Kasumi-1 (cell line): ENCODE data around the gene LIFR.

Experiments used
- DNase-seq, 2 experiments: peaks; one replicate each; lab custom pipeline; 2025; lab: John Stamatoyannopoulos, UW

LIFR gene

GRCh38 chr5:38434966-38435705 is 121.3 kb downstream of the LIFR start:
- no peak for DNase-seq

DNA sequence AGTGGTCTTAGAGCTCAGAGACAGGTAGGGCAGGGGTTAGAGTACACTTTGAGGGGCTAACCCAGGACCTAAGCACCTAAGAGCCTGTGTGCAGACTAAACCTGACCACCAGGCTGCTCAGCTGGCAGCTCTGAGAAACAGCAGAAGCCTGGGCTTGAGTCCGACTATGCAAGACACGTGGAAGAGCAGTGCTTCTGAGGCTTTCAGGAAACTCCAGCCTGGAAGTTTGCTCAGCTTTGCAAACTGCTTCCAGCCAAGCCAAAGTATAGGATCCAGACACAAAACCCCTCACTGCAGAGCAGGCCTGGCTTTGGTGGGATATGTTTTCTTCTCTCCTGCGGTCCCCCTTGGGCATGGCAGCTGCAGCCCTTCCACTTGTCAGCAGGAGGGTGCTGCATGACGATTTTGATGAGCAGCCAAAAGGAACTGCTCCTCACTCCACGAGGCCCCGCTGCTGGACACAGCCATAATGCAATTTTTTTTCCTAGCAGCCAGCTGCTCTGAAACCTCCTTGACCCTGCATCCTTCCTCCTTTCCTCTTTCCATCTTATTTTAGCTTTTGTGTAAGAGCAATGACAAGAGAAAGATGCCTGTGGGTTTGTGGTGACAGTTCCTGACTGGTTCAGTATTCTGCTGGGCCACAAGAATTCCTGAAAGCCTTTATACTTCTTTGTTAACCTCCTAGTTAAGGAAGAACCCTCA is 123.1 kb downstream of the LIFR start:
- DNase-seq, result peak; percentile 31 to 39

GRCh38 chr5:38431242-38431853 is 125.1 kb downstream of the LIFR start:
- DNase-seq, result no peak

DNA sequence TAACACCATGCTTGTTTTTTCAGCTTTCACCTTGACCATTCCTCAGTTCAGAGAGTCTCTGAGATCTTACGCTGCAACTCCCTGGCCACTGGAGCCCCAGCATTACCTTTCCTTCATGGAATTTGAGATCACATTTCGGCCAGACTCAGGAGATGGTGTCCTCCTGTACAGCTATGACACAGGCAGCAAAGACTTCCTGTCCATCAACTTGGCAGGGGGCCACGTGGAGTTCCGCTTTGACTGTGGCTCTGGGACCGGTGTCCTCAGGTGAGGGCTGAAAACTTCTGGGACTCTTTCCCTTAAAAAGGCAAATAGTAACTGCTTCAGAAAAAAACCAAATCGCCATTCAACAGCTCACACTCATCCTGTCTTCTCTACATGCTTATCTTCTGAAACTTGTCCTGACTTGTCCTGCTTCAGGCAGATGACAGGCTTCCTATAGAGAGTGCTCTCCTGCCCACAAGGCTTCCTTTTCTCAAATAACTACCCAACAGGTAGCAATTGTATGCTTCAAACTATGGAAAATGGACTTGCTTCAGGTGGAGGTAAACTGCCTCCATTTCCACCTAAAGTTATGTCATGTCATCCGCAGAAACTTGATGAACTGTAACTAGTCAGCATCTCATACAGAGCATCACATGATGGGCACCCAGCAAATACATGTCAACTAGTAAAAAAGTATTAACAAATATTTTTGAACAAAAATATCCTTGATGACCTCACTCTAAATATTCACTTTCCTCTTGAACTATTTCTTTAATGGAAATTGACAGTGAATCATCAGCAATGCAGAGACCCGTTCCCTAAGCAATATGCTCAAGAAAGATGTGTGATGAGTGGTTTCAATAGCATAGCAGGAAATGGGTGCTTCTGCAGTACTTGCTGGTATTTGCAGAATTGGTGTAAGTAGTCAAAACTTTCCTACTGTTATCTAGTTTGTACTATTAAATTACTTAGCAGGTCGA is 129.2 kb downstream of the LIFR start:
- DNase-seq, result no peak

DNA sequence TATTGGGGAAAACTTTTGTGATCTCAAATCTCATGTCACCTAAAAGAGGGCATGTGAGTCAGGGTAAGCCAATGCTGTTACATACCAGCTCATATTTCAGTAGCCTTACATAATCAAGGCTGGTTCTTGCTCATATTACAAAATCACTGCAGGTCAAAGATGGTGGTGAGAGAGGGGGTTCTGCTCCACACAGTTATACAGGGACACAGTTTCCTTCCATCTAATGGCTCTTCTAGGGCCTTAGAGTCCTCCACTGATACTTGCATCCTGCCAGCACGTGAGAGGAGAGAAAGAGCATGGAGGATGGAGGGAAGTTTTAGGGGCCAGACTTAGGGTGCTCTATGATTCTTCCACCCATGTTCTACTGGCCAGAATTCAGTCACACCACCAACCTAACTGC is 130.0 kb downstream of the LIFR start:
- no peak for DNase-seq
